Thymus (tissue), 11 donors: ENCODE measurements around the gene ZBED4. TPM values are rescaled to one million over a fixed set of nuclear protein-coding genes. Genes with fewer than 3 reads are reported as not detected.
A peak's percentile ranks its signal among the peaks of the same experiment; 100 is the strongest.

Experiments used
- DNase-seq, 9 donors: peaks; one replicate each; pipeline ENCODE4 v3.0.0-alpha.2; 2013; ENCODE audit warnings: low spot score in 9 of 9, low read depth in 6 of 9, missing footprints in 1 of 9
- H3K27ac ChIP-seq, 2 donors: one replicate each; pipeline ENCODE4 v1.5.1; 2013; ENCODE audit warnings: control low read depth in 1 of 2, low read depth in 1 of 2, low read length in 1 of 2, mild to moderate bottlenecking in 1 of 2, moderate library complexity in 1 of 2
- H3K27me3 ChIP-seq, 2 donors: one replicate each; pipeline ENCODE4 v1.5.1; 2013; ENCODE audit warnings: low read length in 1 of 2; ENCODE audit not compliant: control insufficient read depth in 2 of 2, insufficient read depth in 1 of 2
- H3K36me3 ChIP-seq, 2 donors: one replicate each; pipeline ENCODE4 v1.5.1; 2013; ENCODE audit warnings: low read length in 1 of 2, mild to moderate bottlenecking in 1 of 2, moderate library complexity in 1 of 2; ENCODE audit not compliant: control insufficient read depth in 2 of 2, insufficient read depth in 2 of 2
- H3K4me1 ChIP-seq, 2 donors: one replicate each; pipeline ENCODE4 v1.5.1; 2013; ENCODE audit warnings: low read length in 2 of 2; ENCODE audit not compliant: control insufficient read depth in 2 of 2, insufficient read depth in 2 of 2
- H3K4me3 ChIP-seq, 2 donors: one replicate each; pipeline ENCODE4 v1.5.1; 2013; ENCODE audit warnings: low read length in 2 of 2, control low read depth in 1 of 2, mild to moderate bottlenecking in 1 of 2
- H3K9me3 ChIP-seq, 2 donors: one replicate each; pipeline ENCODE4 v1.5.1; 2013; ENCODE audit warnings: low read length in 1 of 2, mild to moderate bottlenecking in 1 of 2; ENCODE audit not compliant: control insufficient read depth in 2 of 2, insufficient read depth in 1 of 2
- WGBS: extraction: QIAGEN DNeasy Blood & Tissue Kit; methylation state at CpG from one replicate; pipeline ENCODE4 v1.1.7; 2013; 5-methylcytosine and 5-hydroxymethylcytosine counted together
- polyA plus RNA-seq: library from polyadenylated mRNA; stranded (reverse); fragments of 200-250 nt; gene quantifications from one replicate; pipeline ENCODE4 v1.2.3, GENCODE V29; 2013
- total RNA-seq: library from RNA; stranded (reverse); fragments of 120-200 nt; gene quantifications from one replicate; pipeline ENCODE4 v1.2.4, GENCODE V29; 2013
- donor health status: healthy.

ZBED4 gene
- total and polyA plus RNA-seq, 2 donors, result 6.4 to 9.9 TPM

- peak in 1 of 9 donors; percentile 45 for DNase-seq
- Histone ChIP-seq H3K4me3 (no peak overlapping the region), H3K27me3 (no peaks in the 10 kb centered on the region), H3K9me3 (no peaks in the 10 kb centered on the region), H3K27ac (peak overlapping the region in 1 of 2 donors; percentile 7), H3K4me1 (peaks cover 23 to 39% of the 10 kb centered on the region in 2 donors), H3K36me3 (peaks cover 6 to 24% of the 10 kb centered on the region in 2 donors)
- WGBS, result 91% methylated on average over 16 of the region's 16 CpGs
These were observed 69.8 kb downstream of the ZBED4 start for GRCh38 chr22:49923445-49923844.

- no peak overlapping the region for H3K27ac ChIP-seq
- no peaks in the 10 kb centered on the region for H3K9me3 ChIP-seq
- H3K4me1 ChIP-seq, result peaks cover 18 to 33% of the 10 kb centered on the region in 2 donors
- DNase-seq, result no peak
- peaks cover 0 to 2% of the 10 kb centered on the region in 2 donors for H3K27me3 ChIP-seq
- 98% methylated on average over 31 of the region's 31 CpGs for WGBS
- H3K36me3 ChIP-seq, result peaks cover 6 to 24% of the 10 kb centered on the region in 2 donors
- no peak overlapping the region for H3K4me3 ChIP-seq
These were observed 70.6 kb downstream of the ZBED4 start for GRCh38 chr22:49924113-49924833.

GRCh38 chr22:49925525-49926128, 72.0 kb downstream of the ZBED4 start:
- Histone ChIP-seq H3K9me3 (no peaks in the 10 kb centered on the region), H3K4me3 (peak overlapping the region; percentile 23 to 52), H3K4me1 (peaks cover 19 to 36% of the 10 kb centered on the region in 2 donors), H3K36me3 (peaks cover 3 to 18% of the 10 kb centered on the region in 2 donors), H3K27me3 (peaks cover 3 to 6% of the 10 kb centered on the region in 2 donors), H3K27ac (peak overlapping the region; percentile 92 to 98)
- 3% methylated on average over 24 of the region's 24 CpGs for WGBS
- peak; percentile 59 to 92 (median 75) for DNase-seq

GRCh38 chr22:49926916-49927315, 73.3 kb downstream of the ZBED4 start:
- peaks cover 0 to 12% of the 10 kb centered on the region in 2 donors for H3K36me3 ChIP-seq
- 94% methylated on average over 17 of the region's 18 CpGs for WGBS
- peaks cover 19 to 49% of the 10 kb centered on the region in 2 donors for H3K4me1 ChIP-seq
- H3K27ac ChIP-seq, result no peak overlapping the region
- DNase-seq, result no peak
- no peak overlapping the region for H3K4me3 ChIP-seq
- no peaks in the 10 kb centered on the region for H3K9me3 ChIP-seq
- peaks cover 3 to 6% of the 10 kb centered on the region in 2 donors for H3K27me3 ChIP-seq

- Histone ChIP-seq H3K36me3 (peaks cover 0 to 12% of the 10 kb centered on the region in 2 donors), H3K4me1 (peaks cover 19 to 51% of the 10 kb centered on the region in 2 donors), H3K4me3 (no peak overlapping the region), H3K27ac (no peak overlapping the region), H3K9me3 (no peaks in the 10 kb centered on the region), H3K27me3 (peaks cover 3 to 6% of the 10 kb centered on the region in 2 donors)
- no peak for DNase-seq
- 97% methylated on average over 26 of the region's 26 CpGs for WGBS
These were observed 74.0 kb downstream of the ZBED4 start for GRCh38 chr22:49927483-49928184.

- peaks cover 0 to 12% of the 10 kb centered on the region in 2 donors for H3K36me3 ChIP-seq
- no peaks in the 10 kb centered on the region for H3K9me3 ChIP-seq
- DNase-seq, result no peak
- no peak overlapping the region for H3K4me3 ChIP-seq
- WGBS, result 98% methylated on average over 8 of the region's 8 CpGs
- peaks cover 3 to 6% of the 10 kb centered on the region in 2 donors for H3K27me3 ChIP-seq
- H3K27ac ChIP-seq, result no peak overlapping the region
- peaks cover 19 to 50% of the 10 kb centered on the region in 2 donors for H3K4me1 ChIP-seq
These were observed 74.5 kb downstream of the ZBED4 start for GRCh38 chr22:49928185-49928495.

- 75% methylated on average over 38 of the region's 38 CpGs for WGBS
- no peak for DNase-seq
- H3K4me3 ChIP-seq, result no peak overlapping the region
These were observed 75.0 kb downstream of the ZBED4 start for GRCh38 chr22:49928555-49929210.

GRCh38 chr22:49929211-49929979, 75.8 kb downstream of the ZBED4 start:
- Histone ChIP-seq H3K36me3 (peaks cover 0 to 10% of the 10 kb centered on the region in 2 donors), H3K27ac (no peak overlapping the region), H3K27me3 (peaks cover 3 to 6% of the 10 kb centered on the region in 2 donors), H3K4me1 (peaks cover 19 to 51% of the 10 kb centered on the region in 2 donors), H3K4me3 (peak overlapping the region in 1 of 2 donors; percentile 23), H3K9me3 (no peaks in the 10 kb centered on the region)
- 7% methylated on average over 75 of the region's 75 CpGs for WGBS
- DNase-seq, result peak in 3 of 9 donors; percentile 53 to 69 (median 65)

More at GRCh38 chr22:49928555-49929210, 75.0 kb downstream of the ZBED4 start:
- no peak overlapping the region for H3K27ac ChIP-seq
- peaks cover 3 to 6% of the 10 kb centered on the region in 2 donors for H3K27me3 ChIP-seq
- peaks cover 0 to 12% of the 10 kb centered on the region in 2 donors for H3K36me3 ChIP-seq
- H3K9me3 ChIP-seq, result no peaks in the 10 kb centered on the region
- peaks cover 19 to 48% of the 10 kb centered on the region in 2 donors for H3K4me1 ChIP-seq
